A549 (cell line): Measurements from ENCODE around the gene PTH2. TPM values are rescaled to one million over a fixed set of nuclear protein-coding genes. Genes with fewer than 3 reads are reported as not detected.
A peak's percentile ranks its signal among the peaks of the same experiment; 100 is the strongest.

ENCODE experiments used
- ATAC-seq, 2 experiments: fragments of 200-7000 bp in 1 of 2; fragments of >200 bp in 1 of 2; cut with Nextera tagmentation in 1 of 2; cut with Tn5 transposase in 1 of 2; 3 replicates each; pipeline versions ENCODE4 v1.8.0 to v1.9.1; 2018 to 2020; ENCODE audit warnings: mild to moderate bottlenecking in 1 of 2, moderate library complexity in 1 of 2
- CTCF ChIA-PET: fragments of 300-600 bp; sonication (Branson Sonifier 250); formaldehyde crosslinking; extraction: SDS; loops from one replicate; lab custom pipeline; 2021; ENCODE audit warnings: antibody characterized with exemption, inconsistent platforms; lab: Yijun Ruan, JAX
- POLR2A ChIA-PET: fragments of 350-600 bp; formaldehyde crosslinking; extraction: SDS; loops from one replicate; lab custom pipeline; 2021; ENCODE audit warnings: antibody characterized with exemption, inconsistent platforms; lab: Yijun Ruan, JAX
- DNase-seq, 2 experiments: peaks; one replicate each; pipeline versions ENCODE4 v3.0.0 to v3.0.0-alpha.2; 2011 to 2016; ENCODE audit warnings: low read depth in 1 of 2, low spot score in 1 of 2
- FAIRE-seq: peaks from 2 replicates; lab custom pipeline; 2011; peaks lifted over from hg19 to GRCh38; lab: Jason Lieb, UNC
- H3K27ac ChIP-seq, 2 experiments: fragments of >200 bp; sonication (Bioruptor Twin); formaldehyde crosslinking; 3 replicates each; pipeline ENCODE4 v1.5.1; 2016 to 2017
- H3K4me1 ChIP-seq: fragments of >200 bp; sonication (Bioruptor Twin); formaldehyde crosslinking; 3 replicates; pipeline ENCODE4 v1.6.1; 2016
- H3K4me2 ChIP-seq: fragments of >200 bp; sonication (Bioruptor Twin); formaldehyde crosslinking; 3 replicates; pipeline ENCODE4 v1.6.1; 2016
- H3K4me3 ChIP-seq: fragments of >200 bp; sonication (Bioruptor Twin); formaldehyde crosslinking; 3 replicates; pipeline ENCODE4 v1.5.1; 2016
- H3K9me3 ChIP-seq: fragments of >200 bp; sonication (Bioruptor Twin); formaldehyde crosslinking; 3 replicates; pipeline ENCODE4 v1.6.1; 2016
- CEBPB ChIP-seq, 2 experiments: fragments of >200 bp in 1 of 2; sonication (Bioruptor Twin) in 1 of 2; formaldehyde crosslinking in 1 of 2; IDR thresholded peaks; 2 replicates each; pipeline ENCODE4 v1.6.1; 2012 to 2016
- CTCF ChIP-seq: fragments of >200 bp; sonication (Bioruptor Twin); formaldehyde crosslinking; IDR thresholded peaks from 3 replicates; pipeline ENCODE4 v1.5.1; 2016
- E2F6 ChIP-seq: IDR thresholded peaks from 2 replicates; pipeline ENCODE4 v1.6.1; 2012; ENCODE audit warnings: low read depth, borderline replicate concordance
- EHMT2 ChIP-seq: fragments of 200-600 bp; sonication (generic); IDR thresholded peaks from 2 replicates; pipeline ENCODE4 v1.6.1; 2016; ENCODE audit warnings: antibody characterized with exemption, low read depth, mild to moderate bottlenecking, moderate library complexity
- ELK1 ChIP-seq: fragments of 150-350 bp; IDR thresholded peaks from 2 replicates; pipeline ENCODE4 v1.6.1; 2014; ENCODE audit warnings: low read depth, mild to moderate bottlenecking, low read length
- EP300 ChIP-seq, 2 experiments: fragments of >200 bp; sonication (Bioruptor Twin); formaldehyde crosslinking; IDR thresholded peaks; 2 replicates in 1 of 2; 3 replicates in 1 of 2; pipeline ENCODE4 v1.6.1; 2016 to 2017
- FOSL2 ChIP-seq, 2 experiments: fragments of 450-650 bp in 1 of 2; fragments of >200 bp in 1 of 2; sonication (Bioruptor Twin) in 1 of 2; formaldehyde crosslinking; IDR thresholded peaks; 2 replicates each; pipeline versions ENCODE4 v1.5.0 to v1.6.1; 2016 to 2020; ENCODE audit warnings: mild to moderate bottlenecking in 1 of 2, moderate library complexity in 1 of 2
- GATA3 ChIP-seq: IDR thresholded peaks from 2 replicates; pipeline ENCODE4 v1.6.1; 2012; ENCODE audit warnings: borderline replicate concordance
- HES2 ChIP-seq: fragments of >200 bp; sonication (Bioruptor Twin); formaldehyde crosslinking; IDR thresholded peaks from 2 replicates; pipeline ENCODE4 v1.6.1; 2016
- JUNB ChIP-seq: fragments of >200 bp; sonication (Bioruptor Twin); formaldehyde crosslinking; IDR thresholded peaks from 2 replicates; pipeline ENCODE4 v1.6.1; 2016
- MAX ChIP-seq: IDR thresholded peaks from 2 replicates; pipeline ENCODE4 v1.6.1; 2012
- MAZ ChIP-seq: fragments of 150-350 bp; IDR thresholded peaks from 2 replicates; pipeline ENCODE4 v1.6.1; 2014; ENCODE audit warnings: antibody characterized with exemption, low read depth, low read length, borderline replicate concordance
- NFE2L2 ChIP-seq: fragments of 150-350 bp; conservative IDR thresholded peaks from 2 replicates; pipeline ENCODE4 v1.6.1; 2014; ENCODE audit warnings: low read length
- POLR2A ChIP-seq: IDR thresholded peaks from 2 replicates; pipeline ENCODE4 v1.6.1; 2012; ENCODE audit warnings: mild to moderate bottlenecking, low read length
- RARB ChIP-seq: fragments of 250-450 bp; sonication (Bioruptor Pico); IDR thresholded peaks from 2 replicates; pipeline ENCODE4 v1.8.0; 2021; ENCODE audit warnings: mild to moderate bottlenecking, moderate library complexity
- RCOR1 ChIP-seq: fragments of 150-350 bp; IDR thresholded peaks from 2 replicates; pipeline ENCODE4 v1.6.1; 2014; ENCODE audit warnings: antibody characterized with exemption, low read length, low read depth
- REST ChIP-seq: fragments of 200-600 bp; sonication (generic); IDR thresholded peaks from 2 replicates; pipeline ENCODE4 v1.6.1; 2016; ENCODE audit warnings: antibody characterized with exemption, mild to moderate bottlenecking, moderate library complexity
- RFX5 ChIP-seq: fragments of 450-650 bp; IDR thresholded peaks from 2 replicates; pipeline ENCODE4 v1.7.1; 2014; ENCODE audit warnings: antibody characterized with exemption, mild to moderate bottlenecking, moderate library complexity
- TFCP2L1 ChIP-seq: fragments of 250-450 bp; sonication (Bioruptor Pico); IDR thresholded peaks from 2 replicates; pipeline ENCODE4 v1.5.0; 2021; ENCODE audit warnings: mild to moderate bottlenecking
- USF2 ChIP-seq: fragments of 450-650 bp; IDR thresholded peaks from 2 replicates; pipeline ENCODE4 v1.6.1; 2014; ENCODE audit warnings: antibody characterized with exemption
- WGBS: methylation state at CpG from one replicate; pipeline ENCODE4 v1.1.6; 2017; ENCODE audit errors: missing lambda C conversion rate; 5-methylcytosine and 5-hydroxymethylcytosine counted together
- polyA plus RNA-seq, 4 experiments: library from polyadenylated mRNA; depleted of rRNA in 3 of 4; stranded (reverse); fragments of >200 nt; fragmentation: RNase III in 1 of 4; extraction: RNeasy Plus Mini Kit Qiagen cat#74134 plus additional on column Dnase treatment in 1 of 4; gene quantifications; 2 replicates in 3 of 4; 3 replicates in 1 of 4; pipeline ENCODE4 v1.2.3, GENCODE V29; 2011 to 2017

PTH2 gene
- polyA plus RNA-seq, 2 of the 4 experiments (the other 2 are of a cell fraction): not detected

GRCh38 chr19:49427855-49428546 lies 4.8 kb upstream of the PTH2 start:
- Histone ChIP-seq H3K9me3 (no peaks in the 10 kb centered on the region; the same call in 2 of the 3 replicates), H3K27ac (peak overlapping the region; percentile 33 to 66; a peak in 4 of 6 replicates)
- no peak for FAIRE-seq
- TF ChIP-seq MAX (peak; percentile 85), RFX5 (no peak), RARB (CRISPR knock-in tag) (no peak), NFE2L2 (no peak), EP300 (IDR thresholded peaks at IDR 0.05) (no peak), E2F6 (peak; percentile 71), POLR2A (no peak), USF2 (peak; percentile 21; the same call in 1 of the 2 replicates), HES2 (no peak)
- TF ChIP-seq, all 56 proteins: peak for 3
- peak; percentile 45 to 68; a peak in 5 of 6 replicates for ATAC-seq
- WGBS: 9% methylated on average over 44 of the region's 45 CpGs
- H3K4me3 ChIP-seq: peak overlapping the region; percentile 39
- peak in 1 of 2 experiments; percentile 62 for DNase-seq
- POLR2A ChIA-PET: no interaction called here
- peaks cover 30% of the 10 kb centered on the region for H3K4me1 ChIP-seq
- CTCF ChIA-PET: interaction anchor here (1.3 to 13.8 kb wide), 7 partner anchors 8 to 36 kb away, joined by 3 to 141 read pairs (median 7); no protein-coding TSS in a partner anchor
- H3K4me2 ChIP-seq: peak overlapping the region; percentile 98

GRCh38 chr19:49427339-49427738 lies 4.1 kb upstream of the PTH2 start:
- CTCF ChIA-PET: interaction anchor here (0.7 to 13.8 kb wide), 8 partner anchors 9 to 120 kb away, joined by 3 to 141 read pairs (median 6); no protein-coding TSS in a partner anchor
- 65% methylated on average over 7 of the region's 12 CpGs for WGBS

More at GRCh38 chr19:49427339-49427738, 4.1 kb upstream of the PTH2 start:
- no peak for FAIRE-seq
- Histone ChIP-seq H3K9me3 (no peaks in the 10 kb centered on the region; the same call in 2 of the 3 replicates), H3K4me1 (peaks cover 35% of the 10 kb centered on the region), H3K27ac (peak overlapping the region in 1 of 2 experiments; percentile 66; a peak in 3 of 6 replicates), H3K4me3 (peak overlapping the region; percentile 39; the same call in 1 of the 3 replicates), H3K4me2 (peak overlapping the region; percentile 98)
- POLR2A ChIA-PET: no interaction called here
- TF ChIP-seq TFCP2L1 (CRISPR knock-in tag) (no peak), CTCF (no peak), EHMT2 (no peak), JUNB (no peak), CEBPB (IDR thresholded peaks at IDR 0.05) (no peak), GATA3 (no peak), USF2 (no peak), MAZ (no peak), RCOR1 (no peak), ELK1 (no peak), REST (no peak), FOSL2 (IDR thresholded peaks at IDR 0.05) (no peak), FOSL2 (CRISPR knock-in tag; IDR thresholded peaks at IDR 0.05) (no peak)
- no peak for ATAC-seq
- DNase-seq: no peak
